OCI-LY7 (cell line): Measurements from ENCODE around the gene CTNNA2.

ENCODE experiments used
- EZH2phosphoT487 ChIP-seq: fragments of 200-600 bp; sonication (generic); IDR thresholded peaks from 2 replicates; pipeline ENCODE4 v1.6.1; 2018; ENCODE audit warnings: low read depth, borderline replicate concordance, mild to moderate bottlenecking, mixed run types, antibody characterized with exemption, low read length, moderate library complexity, mixed read lengths
- TF ChIP-seq, protein P1 (sequence below): fragments of 200-600 bp; sonication (generic); conservative IDR thresholded peaks from 2 replicates; pipeline ENCODE4 v1.5.1; 2014; ENCODE audit warnings: mild to moderate bottlenecking, antibody characterized with exemption, low read length, moderate library complexity, mixed read lengths

DNA sequence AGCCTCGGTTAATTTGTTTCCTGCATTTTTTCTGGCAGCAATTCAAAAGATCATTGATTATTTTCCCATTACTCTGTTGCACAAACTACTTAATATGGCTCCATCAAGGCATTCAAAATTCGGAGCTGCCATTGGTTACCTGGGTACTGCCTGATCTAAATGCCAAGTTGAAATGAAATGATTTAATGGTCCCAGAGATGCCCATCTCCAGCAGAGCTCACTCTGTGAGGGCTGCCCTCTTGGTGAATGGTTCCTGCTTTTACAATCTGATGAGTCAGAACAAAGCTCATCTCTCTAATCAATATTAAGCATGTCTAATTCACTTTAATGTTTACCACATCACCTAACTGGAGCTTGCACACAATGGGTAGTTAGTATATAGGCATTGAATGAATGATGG lies 126.1 kb downstream of the CTNNA2 start:
- no peak for TF ChIP-seq EZH2phosphoT487
- TF ChIP-seq, protein P1, sequence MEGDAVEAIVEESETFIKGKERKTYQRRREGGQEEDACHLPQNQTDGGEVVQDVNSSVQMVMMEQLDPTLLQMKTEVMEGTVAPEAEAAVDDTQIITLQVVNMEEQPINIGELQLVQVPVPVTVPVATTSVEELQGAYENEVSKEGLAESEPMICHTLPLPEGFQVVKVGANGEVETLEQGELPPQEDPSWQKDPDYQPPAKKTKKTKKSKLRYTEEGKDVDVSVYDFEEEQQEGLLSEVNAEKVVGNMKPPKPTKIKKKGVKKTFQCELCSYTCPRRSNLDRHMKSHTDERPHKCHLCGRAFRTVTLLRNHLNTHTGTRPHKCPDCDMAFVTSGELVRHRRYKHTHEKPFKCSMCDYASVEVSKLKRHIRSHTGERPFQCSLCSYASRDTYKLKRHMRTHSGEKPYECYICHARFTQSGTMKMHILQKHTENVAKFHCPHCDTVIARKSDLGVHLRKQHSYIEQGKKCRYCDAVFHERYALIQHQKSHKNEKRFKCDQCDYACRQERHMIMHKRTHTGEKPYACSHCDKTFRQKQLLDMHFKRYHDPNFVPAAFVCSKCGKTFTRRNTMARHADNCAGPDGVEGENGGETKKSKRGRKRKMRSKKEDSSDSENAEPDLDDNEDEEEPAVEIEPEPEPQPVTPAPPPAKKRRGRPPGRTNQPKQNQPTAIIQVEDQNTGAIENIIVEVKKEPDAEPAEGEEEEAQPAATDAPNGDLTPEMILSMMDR = no peak
